H9 (cell line): Measurements from ENCODE around the gene ACSL3. TPM values are rescaled to one million over a fixed set of nuclear protein-coding genes. Genes with fewer than 3 reads are reported as not detected.

Source experiments
- DNase-seq: peaks from one replicate; pipeline ENCODE4 v3.0.0-alpha.2; 2017
- H2AFZ ChIP-seq: one replicate; pipeline ENCODE4 v1.6.1; 2013; ENCODE audit warnings: mild to moderate bottlenecking, low read length, control low read depth, moderate library complexity
- H2AK5ac ChIP-seq: 2 replicates; pipeline ENCODE4 v1.6.1; 2013; ENCODE audit warnings: low read length, control low read depth, mixed read lengths; ENCODE audit not compliant: insufficient read length
- H2BK120ac ChIP-seq: one replicate; pipeline ENCODE4 v1.6.1; 2013; ENCODE audit warnings: low read depth, mild to moderate bottlenecking, low read length, control low read depth, inconsistent platforms; ENCODE audit not compliant: poor library complexity, severe bottlenecking
- H2BK12ac ChIP-seq: 2 replicates; pipeline ENCODE4 v1.6.1; 2013; ENCODE audit warnings: low read length, control low read depth, mixed read lengths, low read depth; ENCODE audit not compliant: insufficient read length
- H2BK15ac ChIP-seq: 2 replicates; pipeline ENCODE4 v1.6.1; 2013; ENCODE audit warnings: low read depth, low read length, control low read depth
- H2BK20ac ChIP-seq: one replicate; pipeline ENCODE4 v1.6.1; 2013; ENCODE audit warnings: low read depth, mild to moderate bottlenecking, low read length, control low read depth, inconsistent platforms; ENCODE audit not compliant: poor library complexity, severe bottlenecking
- H2BK5ac ChIP-seq: 2 replicates; pipeline ENCODE4 v1.6.1; 2013; ENCODE audit warnings: low read length, control low read depth, mixed read lengths; ENCODE audit not compliant: insufficient read length
- H3K14ac ChIP-seq: 2 replicates; pipeline ENCODE4 v1.6.1; 2013; ENCODE audit warnings: low read length, control low read depth; ENCODE audit not compliant: insufficient read depth
- H3K18ac ChIP-seq: 2 replicates; pipeline ENCODE4 v1.6.1; 2013; ENCODE audit warnings: low read depth, mild to moderate bottlenecking, mixed read lengths, low read length, control low read depth; ENCODE audit not compliant: insufficient read length
- H3K23ac ChIP-seq: 2 replicates; pipeline ENCODE4 v1.6.1; 2013; ENCODE audit warnings: low read length, control low read depth, mixed read lengths, low read depth; ENCODE audit not compliant: insufficient read length
- H3K23me2 ChIP-seq: 2 replicates; pipeline ENCODE4 v1.6.1; 2013; ENCODE audit warnings: low read depth, mild to moderate bottlenecking, mixed read lengths, low read length, control low read depth; ENCODE audit not compliant: insufficient read length, poor library complexity, severe bottlenecking
- H3K27ac ChIP-seq: 2 replicates; pipeline ENCODE4 v1.5.1; 2013; ENCODE audit warnings: low read length, control low read depth, mixed read lengths, low read depth; ENCODE audit not compliant: insufficient read length
- H3K27me3 ChIP-seq: 2 replicates; pipeline ENCODE4 v1.6.1; 2013; ENCODE audit warnings: low read length, control low read depth, inconsistent platforms; ENCODE audit not compliant: insufficient read depth
- H3K4ac ChIP-seq: 2 replicates; pipeline ENCODE4 v1.6.1; 2013; ENCODE audit warnings: low read depth, mild to moderate bottlenecking, control low read depth, inconsistent platforms, low read length, moderate library complexity
- H3K4me1 ChIP-seq: 2 replicates; pipeline ENCODE4 v1.6.1; 2013; ENCODE audit warnings: low read length, control low read depth, inconsistent platforms; ENCODE audit not compliant: insufficient read depth
- H3K4me2 ChIP-seq: 2 replicates; pipeline ENCODE4 v1.6.1; 2013; ENCODE audit warnings: low read length, control low read depth, mixed read lengths; ENCODE audit not compliant: insufficient read length, insufficient read depth
- H3K56ac ChIP-seq: 2 replicates; pipeline ENCODE4 v1.6.1; 2013; ENCODE audit warnings: low read depth, mild to moderate bottlenecking, mixed read lengths, low read length, control low read depth; ENCODE audit not compliant: insufficient read length
- H3K79me1 ChIP-seq: 2 replicates; pipeline ENCODE4 v1.6.1; 2013; ENCODE audit warnings: low read depth, mild to moderate bottlenecking, moderate library complexity, low read length, control low read depth, inconsistent platforms; ENCODE audit not compliant: insufficient read depth, poor library complexity, severe bottlenecking
- H3K79me2 ChIP-seq: 2 replicates; pipeline ENCODE4 v1.6.1; 2013; ENCODE audit warnings: low read length, control low read depth, inconsistent platforms; ENCODE audit not compliant: insufficient read depth
- H3K9ac ChIP-seq: 2 replicates; pipeline ENCODE4 v1.6.1; 2013; ENCODE audit warnings: low read length, control low read depth, mixed read lengths; ENCODE audit not compliant: insufficient read length; ENCODE audit errors: extremely low read depth
- H3K9me3 ChIP-seq: one replicate; pipeline ENCODE4 v1.6.1; 2013; ENCODE audit warnings: low read depth, low read length, inconsistent platforms; ENCODE audit not compliant: control insufficient read depth
- H3T11ph ChIP-seq: one replicate; pipeline ENCODE4 v1.6.1; 2013; ENCODE audit warnings: mild to moderate bottlenecking, low read length, control low read depth, inconsistent platforms
- H4K20me1 ChIP-seq: one replicate; pipeline ENCODE4 v1.6.1; 2013; ENCODE audit not compliant: control insufficient read depth, insufficient read length, insufficient read depth
- H4K5ac ChIP-seq: 2 replicates; pipeline ENCODE4 v1.6.1; 2013; ENCODE audit warnings: low read depth, mild to moderate bottlenecking, mixed read lengths, low read length, control low read depth; ENCODE audit not compliant: insufficient read length
- H4K8ac ChIP-seq: replicated peaks from 2 replicates; pipeline ENCODE4 v1.6.1; 2013; ENCODE audit warnings: low read length, control low read depth, mixed read lengths, low read depth; ENCODE audit not compliant: insufficient read length
- H4K91ac ChIP-seq: 2 replicates; pipeline ENCODE4 v1.6.1; 2013; ENCODE audit warnings: low read depth, mild to moderate bottlenecking, moderate library complexity, mixed read lengths, low read length, control low read depth; ENCODE audit not compliant: insufficient read length
- H3K27ac Mint-ChIP-seq, 3 experiments: 2 replicates in 2 of 3; 3 replicates in 1 of 3; pipeline ENCODE4 v1.8.0; 2020 to 2021; ENCODE audit warnings: mixed read lengths in 3 of 3, mild to moderate bottlenecking in 1 of 3, moderate library complexity in 1 of 3
- H3K27me3 Mint-ChIP-seq: 2 replicates; pipeline ENCODE4 v1.8.0; 2021; ENCODE audit warnings: low read depth, mild to moderate bottlenecking, moderate library complexity, mixed read lengths
- H3K36me3 Mint-ChIP-seq, 3 experiments: 2 replicates in 2 of 3; 3 replicates in 1 of 3; pipeline ENCODE4 v1.8.0; 2020 to 2021; ENCODE audit warnings: low read depth in 3 of 3, mixed read lengths in 3 of 3; ENCODE audit not compliant: insufficient read depth in 1 of 3
- H3K4me1 Mint-ChIP-seq, 2 experiments: 2 replicates each; pipeline ENCODE4 v1.8.0; 2020; ENCODE audit warnings: mixed read lengths in 2 of 2
- H3K4me3 Mint-ChIP-seq, 2 experiments: 2 replicates in 1 of 2; 3 replicates in 1 of 2; pipeline ENCODE4 v1.8.0; 2020 to 2021; ENCODE audit warnings: mild to moderate bottlenecking in 2 of 2, mixed read lengths in 2 of 2, moderate library complexity in 1 of 2
- H3K9me3 Mint-ChIP-seq, 2 experiments: 2 replicates in 1 of 2; 3 replicates in 1 of 2; pipeline ENCODE4 v1.8.0; 2020; ENCODE audit warnings: mild to moderate bottlenecking in 2 of 2, mixed read lengths in 2 of 2, moderate library complexity in 1 of 2
- WGBS: extraction: QIAGEN DNeasy Blood & Tissue Kit; methylation state at CpG from one replicate; pipeline ENCODE4 v1.1.7; 2013; ENCODE audit warnings: missing lambda C conversion rate, low lambda C conversion rate, mixed read lengths; ENCODE audit not compliant: insufficient read length; ENCODE audit errors: extremely low coverage; 5-methylcytosine and 5-hydroxymethylcytosine counted together
- total RNA-seq: library from RNA; stranded (reverse); gene quantifications from 2 replicates; pipeline ENCODE4 v1.2.1, GENCODE V29; 2021
- TF ChIP-seq, protein P1 (sequence below): fragments of 200-600 bp; sonication (generic); conservative IDR thresholded peaks from 3 replicates; pipeline ENCODE4 v1.8.0; 2021; ENCODE audit warnings: antibody characterized with exemption, mild to moderate bottlenecking

The ACSL3 gene
- total RNA-seq, 1 experiment from 2014 or later: 60.9 TPM

GRCh38 chr2:222825031-222825430 is 35.8 kb upstream of the ACSL3 start:
- Mint-ChIP-seq H3K4me1 (no peaks in the 10 kb centered on the region), H3K36me3 (no peaks in the 10 kb centered on the region), H3K27me3 (no peaks in the 10 kb centered on the region; the same call in 1 of the 2 replicates), H3K9me3 (no peaks in the 10 kb centered on the region), H3K4me3 (no peak overlapping the region), H3K27ac (no peak overlapping the region)
- Histone ChIP-seq H3K23ac (no peak overlapping the region), H3K9me3 (no peaks in the 10 kb centered on the region), H3T11ph (no peak overlapping the region), H3K79me2 (no peaks in the 10 kb centered on the region), H4K8ac (no peak overlapping the region), H2BK15ac (no peak overlapping the region), H3K4me2 (no peak overlapping the region), H3K4me1 (no peaks in the 10 kb centered on the region), H3K27ac (no peak overlapping the region), H4K5ac (no peak overlapping the region), H3K9ac (no peak overlapping the region), H3K27me3 (no peaks in the 10 kb centered on the region), H2BK12ac (no peak overlapping the region), H2AK5ac (no peak overlapping the region), H3K56ac (no peak overlapping the region), H4K20me1 (no peaks in the 10 kb centered on the region), H2BK20ac (no peak overlapping the region), H4K91ac (no peak overlapping the region), H3K4ac (no peak overlapping the region), H3K18ac (no peak overlapping the region), H3K79me1 (no peaks in the 10 kb centered on the region), H3K14ac (no peak overlapping the region), H2AFZ (no peak overlapping the region), H2BK5ac (no peak overlapping the region), H2BK120ac (no peak overlapping the region), H3K23me2 (peaks cover 1% of the 10 kb centered on the region)
- no peak for DNase-seq
- no CpG with 5 or more reads among the region's 1 CpG for WGBS
- TF ChIP-seq, protein P1, sequence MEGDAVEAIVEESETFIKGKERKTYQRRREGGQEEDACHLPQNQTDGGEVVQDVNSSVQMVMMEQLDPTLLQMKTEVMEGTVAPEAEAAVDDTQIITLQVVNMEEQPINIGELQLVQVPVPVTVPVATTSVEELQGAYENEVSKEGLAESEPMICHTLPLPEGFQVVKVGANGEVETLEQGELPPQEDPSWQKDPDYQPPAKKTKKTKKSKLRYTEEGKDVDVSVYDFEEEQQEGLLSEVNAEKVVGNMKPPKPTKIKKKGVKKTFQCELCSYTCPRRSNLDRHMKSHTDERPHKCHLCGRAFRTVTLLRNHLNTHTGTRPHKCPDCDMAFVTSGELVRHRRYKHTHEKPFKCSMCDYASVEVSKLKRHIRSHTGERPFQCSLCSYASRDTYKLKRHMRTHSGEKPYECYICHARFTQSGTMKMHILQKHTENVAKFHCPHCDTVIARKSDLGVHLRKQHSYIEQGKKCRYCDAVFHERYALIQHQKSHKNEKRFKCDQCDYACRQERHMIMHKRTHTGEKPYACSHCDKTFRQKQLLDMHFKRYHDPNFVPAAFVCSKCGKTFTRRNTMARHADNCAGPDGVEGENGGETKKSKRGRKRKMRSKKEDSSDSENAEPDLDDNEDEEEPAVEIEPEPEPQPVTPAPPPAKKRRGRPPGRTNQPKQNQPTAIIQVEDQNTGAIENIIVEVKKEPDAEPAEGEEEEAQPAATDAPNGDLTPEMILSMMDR: no peak
